Esophagus muscularis mucosa (tissue), 4 donors: ENCODE results near the gene ANKDD1A. TPM values are rescaled to one million over a fixed set of nuclear protein-coding genes. Genes with fewer than 3 reads are reported as not detected.

Source experiments
- DNase-seq: peaks from one replicate; pipeline ENCODE4 v3.0.0-alpha.2; 2017; ENCODE audit errors: extremely low spot score
- H3K27ac ChIP-seq, 4 donors: fragments of 200-600 bp; sonication (generic); replicated peaks in 1 of 4; 1 replicate in 3 of 4; 2 replicates in 1 of 4; pipeline ENCODE4 v1.5.1; 2016 to 2019; ENCODE audit warnings: mild to moderate bottlenecking in 1 of 4
- H3K27me3 ChIP-seq, 4 donors: fragments of 200-600 bp; sonication (generic); one replicate each; pipeline versions ENCODE4 v1.5.1 to v1.6.0; 2016 to 2019
- H3K36me3 ChIP-seq, 4 donors: fragments of 200-600 bp; sonication (generic); one replicate each; pipeline ENCODE4 v1.5.1; 2016 to 2019
- H3K4me1 ChIP-seq, 4 donors: fragments of 200-600 bp; sonication (generic); one replicate each; pipeline ENCODE4 v1.5.1; 2016 to 2019
- H3K4me3 ChIP-seq, 4 donors: fragments of 200-600 bp; sonication (generic); 1 replicate in 2 of 4; 2 replicates in 2 of 4; pipeline ENCODE4 v1.5.1; 2016 to 2019; ENCODE audit warnings: mild to moderate bottlenecking in 4 of 4, moderate library complexity in 1 of 4
- H3K9me3 ChIP-seq, 4 donors: fragments of 200-600 bp; sonication (generic); 1 replicate in 3 of 4; 2 replicates in 1 of 4; pipeline ENCODE4 v1.5.1; 2016 to 2019
- CTCF ChIP-seq, 3 experiments: fragments of 200-600 bp in 2 of 3; fragments of 450-650 bp in 1 of 3; sonication (generic) in 2 of 3; IDR thresholded peaks; one replicate each; pipeline ENCODE4 v1.5.1; 2017 to 2019; ENCODE audit warnings: antibody characterized with exemption in 3 of 3, mild to moderate bottlenecking in 2 of 3, moderate library complexity in 1 of 3
- EP300 ChIP-seq: sonication (generic); formaldehyde crosslinking; IDR thresholded peaks from one replicate; pipeline ENCODE4 v1.6.1; 2017; ENCODE audit warnings: antibody characterized with exemption
- POLR2A ChIP-seq: fragments of 450-650 bp; IDR thresholded peaks from one replicate; pipeline ENCODE4 v1.6.1; 2017; ENCODE audit warnings: antibody characterized with exemption, moderate library complexity, mild to moderate bottlenecking, low read depth
- POLR2AphosphoS5 ChIP-seq, 2 donors: sonication (generic); formaldehyde crosslinking; IDR thresholded peaks; one replicate each; pipeline ENCODE4 v1.6.1; 2017; ENCODE audit warnings: antibody characterized with exemption in 2 of 2
- WGBS: methylation state at CpG from one replicate; pipeline ENCODE4 v1.1.5; 2018; 5-methylcytosine and 5-hydroxymethylcytosine counted together
- intact Hi-C: fragments of 100-400 bp; cut with DNase I; formaldehyde crosslinking; loops from one replicate; pipeline ENCODE4 v1.15.1; 2023
- total RNA-seq, 4 donors: library from RNA; depleted of rRNA; stranded (reverse); fragments of >200 nt; gene quantifications; one replicate each; pipeline versions ENCODE4 v1.1.0 to v1.2.1, GENCODE V29; 2016

ANKDD1A gene
- 10 to 100 TPM in 3 of 4 donors, 1 to 10 TPM in 1; 10.0 to 14.7 (median 11.0) TPM for total RNA-seq

DNA sequence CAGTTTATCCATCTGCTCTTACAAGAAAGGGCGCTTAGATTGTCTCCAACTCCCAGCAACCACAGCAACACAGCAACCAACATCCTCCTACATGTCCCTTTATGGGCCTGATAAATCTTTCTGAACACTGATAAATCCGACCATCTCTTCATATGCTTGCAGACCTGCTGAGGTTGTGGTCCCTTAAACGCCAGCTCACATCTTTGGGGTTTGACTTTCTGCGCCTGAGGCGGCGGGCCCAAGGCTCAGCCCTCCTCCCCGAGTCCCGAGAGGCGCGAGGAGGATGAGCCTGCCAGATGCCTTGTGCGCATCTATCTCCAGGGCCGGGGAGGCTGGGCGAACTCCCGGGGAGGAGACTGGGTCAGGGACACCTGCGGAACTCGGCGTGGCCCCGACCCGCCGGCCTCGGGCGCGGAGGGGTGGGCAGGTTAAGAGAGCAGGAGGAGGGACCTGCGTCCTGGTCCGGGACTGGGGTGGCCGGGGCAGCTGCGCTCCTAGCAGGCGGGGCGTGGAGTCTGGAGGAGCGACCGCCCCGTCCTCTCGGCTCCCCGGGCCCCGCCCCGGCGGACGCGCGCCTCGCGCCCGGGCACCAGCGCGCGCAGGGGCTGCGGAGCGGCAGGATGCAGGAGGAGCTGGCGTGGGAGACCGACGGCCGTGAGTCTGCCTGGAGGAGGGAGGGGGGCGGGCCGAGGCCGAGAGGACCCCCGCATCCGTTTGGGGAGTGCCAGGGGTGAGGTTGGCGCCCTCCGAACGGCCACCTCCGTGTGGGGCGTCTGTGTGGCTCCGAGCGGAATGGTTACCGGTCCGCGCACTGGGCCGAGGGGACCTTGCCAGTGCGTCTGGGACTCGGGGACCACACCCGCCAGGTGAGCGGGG, at the start of gene ANKDD1A:
Gene ANKDD1A (plus strand): TSS at position 592 of the 876 bp plus-strand sequence. CDS start 29 bp downstream, at position 621.
- TF ChIP-seq EP300: no peak
- TF ChIP-seq POLR2AphosphoS5 (IDR thresholded peaks at IDR 0.05): peak; percentile 30 to 68
- intact Hi-C loops: no loop called here
- DNase-seq: no peak
- Histone ChIP-seq H3K9me3 (no peaks in the 10 kb centered on the region), H3K4me1 (peaks cover 5 to 26% (median 22%) of the 10 kb centered on the region in 4 donors), H3K27ac (peak within 1 kb of the TSS; percentile 66 to 76 (median 73)), H3K36me3 (no peaks in the 10 kb centered on the region), H3K4me3 (peak within 1 kb of the TSS; percentile 65 to 84 (median 66)), H3K27me3 (no peaks in the 10 kb centered on the region)
- WGBS: 7% methylated on average over 13 of the region's 72 CpGs

GRCh38 chr15:64861960-64862359, 49.7 kb upstream of the ANKDD1A start:
- no peak for DNase-seq
- H3K36me3 ChIP-seq: peaks cover 11 to 86% (median 64%) of the 10 kb centered on the region in 4 donors
- WGBS: 87% methylated on average over 4 of the region's 4 CpGs
- intact Hi-C loops: no loop called here
- H3K27ac ChIP-seq: peak overlapping the region; percentile 32 to 98 (median 70)
- no peaks in the 10 kb centered on the region for H3K9me3 ChIP-seq
- TF ChIP-seq CTCF (IDR thresholded peaks at IDR 0.05): no peak
- TF ChIP-seq EP300: no peak
- no peak for TF ChIP-seq POLR2A
- no peak for TF ChIP-seq POLR2AphosphoS5 (IDR thresholded peaks at IDR 0.05)
- H3K4me3 ChIP-seq: no peak overlapping the region
- H3K4me1 ChIP-seq: peaks cover 35 to 88% (median 86%) of the 10 kb centered on the region in 4 donors
- no peaks in the 10 kb centered on the region for H3K27me3 ChIP-seq

DNA sequence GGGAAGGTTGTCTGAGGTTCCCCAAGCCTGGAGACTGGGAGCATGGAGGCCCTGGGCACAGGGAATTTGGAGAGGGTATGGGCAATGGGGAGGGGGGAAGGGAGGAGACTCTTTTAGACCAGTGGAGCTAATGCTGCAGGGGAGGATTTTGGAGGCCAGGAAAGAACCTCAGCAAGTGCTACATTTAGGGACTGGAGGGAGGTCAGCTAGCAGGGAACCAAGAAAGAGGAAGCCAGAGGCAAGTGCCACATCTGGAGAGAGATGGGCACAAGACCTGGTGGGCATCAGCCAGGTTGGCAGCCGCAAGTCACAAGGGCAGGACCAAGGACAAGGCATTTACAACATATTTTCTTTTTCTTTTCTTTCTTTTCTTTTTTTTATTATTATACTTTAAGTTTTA, 49.3 kb upstream of the ANKDD1A start:
- Histone ChIP-seq H3K4me3 (no peak overlapping the region), H3K9me3 (no peaks in the 10 kb centered on the region), H3K27me3 (no peaks in the 10 kb centered on the region), H3K27ac (peak overlapping the region in 2 of 4 donors; percentile 50 to 90), H3K4me1 (peaks cover 30 to 88% (median 86%) of the 10 kb centered on the region in 4 donors), H3K36me3 (peaks cover 16 to 90% (median 68%) of the 10 kb centered on the region in 4 donors)
- TF ChIP-seq POLR2A (no peak), POLR2AphosphoS5 (IDR thresholded peaks at IDR 0.05) (no peak), CTCF (IDR thresholded peaks at IDR 0.05) (no peak), EP300 (no peak)
- intact Hi-C loops: no loop called here
- 95% methylated on average over 1 of the region's 1 CpG for WGBS
- no peak for DNase-seq

DNA sequence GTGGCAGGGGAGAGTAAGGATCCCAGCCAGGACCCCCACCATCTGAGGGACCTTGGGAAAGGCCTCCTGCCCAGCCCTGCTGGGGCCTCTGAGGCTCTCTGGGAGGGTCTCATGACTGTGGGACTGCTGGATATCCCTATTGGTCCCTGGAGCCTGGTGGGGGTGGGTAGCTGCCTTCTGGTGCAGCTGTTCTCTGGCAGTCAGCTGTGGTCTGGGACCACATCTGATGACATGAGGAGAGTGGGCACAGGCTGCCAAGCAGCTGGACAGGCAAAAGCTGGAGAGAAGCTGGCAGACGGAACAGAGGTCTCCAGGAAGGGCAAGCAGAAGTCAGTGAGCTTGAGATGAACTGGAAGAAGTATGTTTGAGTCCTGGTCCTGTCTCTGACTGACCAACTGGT, 47.6 kb upstream of the ANKDD1A start:
- Histone ChIP-seq H3K4me1 (peaks cover 18 to 77% (median 72%) of the 10 kb centered on the region in 4 donors), H3K36me3 (peaks cover 17 to 89% (median 72%) of the 10 kb centered on the region in 4 donors), H3K4me3 (no peak overlapping the region), H3K9me3 (no peaks in the 10 kb centered on the region), H3K27ac (peak overlapping the region; percentile 28 to 75 (median 52)), H3K27me3 (no peaks in the 10 kb centered on the region)
- DNase-seq: no peak
- TF ChIP-seq POLR2AphosphoS5 (IDR thresholded peaks at IDR 0.05) (no peak), POLR2A (no peak), EP300 (no peak), CTCF (IDR thresholded peaks at IDR 0.05) (no peak)
- 86% methylated on average over 1 of the region's 1 CpG for WGBS
- intact Hi-C loops: no loop called here

- peak overlapping the region; percentile 41 to 75 (median 65) for H3K27ac ChIP-seq
These were observed 46.3 kb upstream of the ANKDD1A start for GRCh38 chr15:64865126-64865997.

More at GRCh38 chr15:64865126-64865997, 46.3 kb upstream of the ANKDD1A start:
- TF ChIP-seq POLR2A (no peak), POLR2AphosphoS5 (IDR thresholded peaks at IDR 0.05) (no peak), CTCF (IDR thresholded peaks at IDR 0.05) (no peak), EP300 (no peak)
- H3K27me3 ChIP-seq: no peaks in the 10 kb centered on the region
- peaks cover 17 to 79% (median 65%) of the 10 kb centered on the region in 4 donors for H3K36me3 ChIP-seq
- H3K4me3 ChIP-seq: no peak overlapping the region
- DNase-seq: no peak
- intact Hi-C loops: no loop called here
- peaks cover 14 to 73% (median 59%) of the 10 kb centered on the region in 4 donors for H3K4me1 ChIP-seq
- WGBS: 97% methylated on average over 9 of the region's 12 CpGs
- H3K9me3 ChIP-seq: no peaks in the 10 kb centered on the region
